HCT116 (cell line): Measurements from ENCODE around the gene IFNL1. TPM values are rescaled to one million over a fixed set of nuclear protein-coding genes. Genes with fewer than 3 reads are reported as not detected.

Experiments
- ATAC-seq: fragments of 200-7000 bp; cut with Tn5 transposase; 2 replicates; pipeline ENCODE4 v1.9.1; 2020; ENCODE audit warnings: mild to moderate bottlenecking, moderate library complexity
- Bru-seq: library from RNA; stranded (reverse); fragments of 400-500 nt; gene quantifications from one replicate; lab custom pipeline; 2021; lab: Mats Ljungman, UMichigan
- BruChase-seq, 2 experiments: library from RNA; stranded (reverse); fragments of 400-500 nt; gene quantifications; one replicate each; lab custom pipeline; 2021; lab: Mats Ljungman, UMichigan
- BruUV-seq: library from RNA; stranded (reverse); fragments of 400-500 nt; replicated peaks from 2 replicates; lab custom pipeline; 2021; lab: Mats Ljungman, UMichigan
- CTCF ChIA-PET: fragments of 300-600 bp; sonication (Branson Sonifier 250); formaldehyde crosslinking; loops from one replicate; lab custom pipeline; 2021; ENCODE audit warnings: antibody characterized with exemption; lab: Charles Lee
- POLR2A ChIA-PET: fragments of 300-600, 350-600 bp; sonication (Branson Sonifier 250); formaldehyde crosslinking; loops from one replicate; lab custom pipeline; 2021; ENCODE audit warnings: antibody characterized with exemption; lab: Charles Lee
- RAD21 ChIA-PET, 2 experiments: fragments of 300-600 bp; sonication (Branson Sonifier 250); formaldehyde crosslinking; loops; one replicate each; lab custom pipeline; 2023; ENCODE audit warnings: low total read pairs in 2 of 2; ENCODE audit not compliant: uncharacterized antibody in 2 of 2, unreplicated experiment in 2 of 2, low non-redundant PET in 1 of 2; lab: Charles Lee
- DNase-seq: peaks from one replicate; pipeline ENCODE4 v3.0.0-alpha.2; 2010; ENCODE audit warnings: low read depth, low spot score
- H2AFZ ChIP-seq: fragments of 200-600 bp; shearing (Covaris generic), sonication (generic); 2 replicates; pipeline ENCODE4 v1.6.1; 2017; ENCODE audit warnings: low read depth, mixed run types, mixed read lengths, antibody characterized with exemption, low read length; ENCODE audit not compliant: poor library complexity, severe bottlenecking
- H3K27ac ChIP-seq: 2 replicates; pipeline ENCODE4 v1.5.1; 2012; ENCODE audit warnings: low read depth, low read length
- H3K27me3 ChIP-seq: fragments of 200-600 bp; sonication (generic); 2 replicates; pipeline ENCODE4 v1.6.1; 2016; ENCODE audit warnings: mixed run types, low read length, mixed read lengths; ENCODE audit not compliant: insufficient read depth
- H3K36me3 ChIP-seq, 2 experiments: fragments of 200-500 bp in 1 of 2; fragments of 200-600 bp in 1 of 2; sonication (Bioruptor generic) in 1 of 2; sonication (generic) in 1 of 2; 2 replicates each; pipeline versions ENCODE4 v1.5.1 to v1.6.1; 2014 to 2016; ENCODE audit warnings: low read length in 2 of 2, inconsistent platforms in 1 of 2, mixed read lengths in 1 of 2, mixed run types in 1 of 2; ENCODE audit not compliant: insufficient read depth in 2 of 2, control insufficient read depth in 1 of 2
- H3K4me1 ChIP-seq, 2 experiments: fragments of 200-600 bp in 1 of 2; sonication (generic) in 1 of 2; 2 replicates each; pipeline versions ENCODE4 v1.5.1 to v1.6.1; 2012 to 2017; ENCODE audit warnings: low read length in 2 of 2, inconsistent platforms in 1 of 2, mild to moderate bottlenecking in 1 of 2, mixed read lengths in 1 of 2, mixed run types in 1 of 2, moderate library complexity in 1 of 2; ENCODE audit not compliant: insufficient read depth in 2 of 2, control insufficient read depth in 1 of 2
- H3K4me2 ChIP-seq: fragments of 200-600 bp; sonication (generic); 2 replicates; pipeline ENCODE4 v1.6.1; 2017; ENCODE audit warnings: mixed run types, low read length, mixed read lengths
- H3K4me3 ChIP-seq, 2 experiments: fragments of 200-600 bp in 1 of 2; sonication (generic) in 1 of 2; replicated peaks in 1 of 2; 2 replicates each; pipeline ENCODE4 v1.5.1; 2011 to 2016; ENCODE audit warnings: low read length in 2 of 2, control low read depth in 1 of 2, low read depth in 1 of 2, mild to moderate bottlenecking in 1 of 2, mixed read lengths in 1 of 2, mixed run types in 1 of 2
- H3K79me2 ChIP-seq: fragments of 200-600 bp; sonication (generic); 2 replicates; pipeline ENCODE4 v1.6.1; 2017; ENCODE audit warnings: mild to moderate bottlenecking, mixed run types, low read length, moderate library complexity, mixed read lengths; ENCODE audit not compliant: insufficient read depth
- H3K9ac ChIP-seq: fragments of 200-600 bp; sonication (generic); 2 replicates; pipeline ENCODE4 v1.6.1; 2016; ENCODE audit warnings: low read length, mixed read lengths
- H3K9me2 ChIP-seq: fragments of 200-600 bp; sonication (generic), shearing (Covaris generic); 2 replicates; pipeline ENCODE4 v1.6.1; 2017; ENCODE audit warnings: mixed run types, mild to moderate bottlenecking, moderate library complexity; ENCODE audit not compliant: insufficient read depth
- H3K9me3 ChIP-seq, 2 experiments: fragments of 200-500 bp in 1 of 2; fragments of 200-600 bp in 1 of 2; sonication (Bioruptor generic) in 1 of 2; sonication (generic) in 1 of 2; 2 replicates each; pipeline ENCODE4 v1.6.1; 2014 to 2017; ENCODE audit warnings: low read length in 2 of 2, mixed read lengths in 2 of 2, inconsistent platforms in 1 of 2, low read depth in 1 of 2, mild to moderate bottlenecking in 1 of 2, mixed run types in 1 of 2, moderate library complexity in 1 of 2; ENCODE audit not compliant: control insufficient read depth in 1 of 2, insufficient read depth in 1 of 2
- H4K20me1 ChIP-seq: fragments of 200-600 bp; sonication (generic), shearing (Covaris generic); 2 replicates; pipeline ENCODE4 v1.6.1; 2017; ENCODE audit warnings: mixed run types, mild to moderate bottlenecking, moderate library complexity; ENCODE audit not compliant: insufficient read depth
- CBX3 ChIP-seq: IDR thresholded peaks from 2 replicates; pipeline ENCODE4 v1.6.1; 2012; ENCODE audit warnings: low read depth
- CEBPB ChIP-seq: IDR thresholded peaks from 2 replicates; pipeline ENCODE4 v1.6.1; 2012; ENCODE audit warnings: low read depth
- EZH2phosphoT487 ChIP-seq: fragments of 200-600 bp; IDR thresholded peaks from 2 replicates; pipeline ENCODE4 v1.6.1; 2018; ENCODE audit warnings: antibody characterized with exemption, borderline replicate concordance
- FOSL1 ChIP-seq: IDR thresholded peaks from 2 replicates; pipeline ENCODE4 v1.6.1; 2012; ENCODE audit warnings: low read depth
- ZNF274 ChIP-seq: fragments of 200-500 bp; sonication (Bioruptor generic); IDR thresholded peaks from 2 replicates; pipeline ENCODE4 v1.6.1; 2014; ENCODE audit warnings: mild to moderate bottlenecking, low read depth, low read length, inconsistent platforms
- intact Hi-C: fragments of 100-400 bp; cut with micrococcal nuclease; formaldehyde crosslinking; loops from 2 replicates; pipeline ENCODE4 v1.10.0; 2022
- long read RNA-seq: library from polyadenylated mRNA; unstranded; transcript quantifications from one replicate; pipeline ENCODE4 v2.0.0, GENCODE V29; 2021; ENCODE audit not compliant: unreplicated experiment
- polyA plus RNA-seq: library from polyadenylated mRNA; unstranded; fragments of >200 nt; gene quantifications from 2 replicates; pipeline ENCODE4 v1.2.1, GENCODE V29; 2012; ENCODE audit warnings: missing spikeins
- total RNA-seq: library from RNA; stranded (reverse); gene quantifications from one replicate; pipeline ENCODE4 v1.2.1, GENCODE V29; 2021; ENCODE audit not compliant: unreplicated experiment
- TF ChIP-seq, protein P1 (sequence below): IDR thresholded peaks from 2 replicates; pipeline ENCODE4 v1.6.1; 2012
- TF ChIP-seq, protein P2 (sequence below): IDR thresholded peaks from 2 replicates; pipeline ENCODE4 v1.6.1; 2011; ENCODE audit warnings: mild to moderate bottlenecking, low read length, moderate library complexity; ENCODE audit not compliant: insufficient replicate concordance; ENCODE audit errors: extremely low read depth

Gene IFNL1
- total RNA-seq (not detected), Bru-seq, nascent RNA (not detected), BruChase-seq, experiment 1, labeled RNA remaining after a 6-hour chase (not detected), BruChase-seq, experiment 2, labeled RNA remaining after a 2-hour chase (not detected)
- polyA plus RNA-seq: not detected in 2 replicates
- long read RNA-seq: 0 reads

DNA sequence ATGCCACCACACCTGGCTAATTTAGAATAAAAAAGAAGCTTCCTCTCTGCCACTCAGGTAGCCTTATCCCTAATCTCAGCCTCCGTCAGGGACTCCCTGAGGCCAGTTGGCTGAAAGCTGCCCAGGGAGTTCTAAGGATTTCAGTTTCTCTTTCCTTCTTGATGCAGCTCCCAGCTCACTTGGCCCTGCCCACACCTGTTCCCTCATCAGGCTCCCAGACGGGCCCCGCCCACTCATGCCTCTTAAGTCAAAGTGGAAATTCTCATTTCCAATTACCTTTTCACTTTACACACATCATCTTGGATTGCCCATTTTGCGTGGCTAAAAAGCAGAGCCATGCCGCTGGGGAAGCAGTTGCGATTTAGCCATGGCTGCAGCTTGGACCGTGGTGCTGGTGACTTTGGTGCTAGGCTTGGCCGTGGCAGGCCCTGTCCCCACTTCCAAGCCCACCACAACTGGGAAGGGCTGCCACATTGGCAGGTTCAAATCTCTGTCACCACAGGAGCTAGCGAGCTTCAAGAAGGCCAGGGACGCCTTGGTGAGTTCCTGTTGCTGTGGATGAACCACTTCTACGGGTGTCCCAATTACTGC, at the start of gene IFNL1:
TSS of gene IFNL1 (plus strand) at position 353 of the 591 bp plus-strand sequence. CDS start at position 368, 15 bp downstream.
- Histone ChIP-seq H3K4me2 (no peak within 1 kb of the TSS), H3K9me3 (no peaks in the 10 kb centered on the region), H4K20me1 (no peaks in the 10 kb centered on the region), H3K27ac (no peak within 1 kb of the TSS), H3K36me3 (no peaks in the 10 kb centered on the region), H3K4me3 (no peak within 1 kb of the TSS), H3K9ac (no peak within 1 kb of the TSS), H3K79me2 (no peaks in the 10 kb centered on the region), H2AFZ (no peak within 1 kb of the TSS), H3K9me2 (no peaks in the 10 kb centered on the region), H3K27me3 (no peaks in the 10 kb centered on the region), H3K4me1 (peaks cover 2 to 12% of the 10 kb centered on the region in 2 experiments; a peak in 2 of 4 replicates)
- intact Hi-C loops: no loop called here
- ChIA-PET RAD21 (no interaction called here), CTCF (interaction anchor here (0.6 kb wide), 1 partner anchor 217 kb away, joined by 5 read pairs; no protein-coding TSS in a partner anchor), POLR2A (no interaction called here)
- TF ChIP-seq, protein P1, sequence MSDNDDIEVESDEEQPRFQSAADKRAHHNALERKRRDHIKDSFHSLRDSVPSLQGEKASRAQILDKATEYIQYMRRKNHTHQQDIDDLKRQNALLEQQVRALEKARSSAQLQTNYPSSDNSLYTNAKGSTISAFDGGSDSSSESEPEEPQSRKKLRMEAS: no peak
- TF ChIP-seq ZNF274: no peak
- no peak for TF ChIP-seq CEBPB
- no peak for TF ChIP-seq EZH2phosphoT487
- TF ChIP-seq CBX3: no peak
- TF ChIP-seq, protein P2, sequence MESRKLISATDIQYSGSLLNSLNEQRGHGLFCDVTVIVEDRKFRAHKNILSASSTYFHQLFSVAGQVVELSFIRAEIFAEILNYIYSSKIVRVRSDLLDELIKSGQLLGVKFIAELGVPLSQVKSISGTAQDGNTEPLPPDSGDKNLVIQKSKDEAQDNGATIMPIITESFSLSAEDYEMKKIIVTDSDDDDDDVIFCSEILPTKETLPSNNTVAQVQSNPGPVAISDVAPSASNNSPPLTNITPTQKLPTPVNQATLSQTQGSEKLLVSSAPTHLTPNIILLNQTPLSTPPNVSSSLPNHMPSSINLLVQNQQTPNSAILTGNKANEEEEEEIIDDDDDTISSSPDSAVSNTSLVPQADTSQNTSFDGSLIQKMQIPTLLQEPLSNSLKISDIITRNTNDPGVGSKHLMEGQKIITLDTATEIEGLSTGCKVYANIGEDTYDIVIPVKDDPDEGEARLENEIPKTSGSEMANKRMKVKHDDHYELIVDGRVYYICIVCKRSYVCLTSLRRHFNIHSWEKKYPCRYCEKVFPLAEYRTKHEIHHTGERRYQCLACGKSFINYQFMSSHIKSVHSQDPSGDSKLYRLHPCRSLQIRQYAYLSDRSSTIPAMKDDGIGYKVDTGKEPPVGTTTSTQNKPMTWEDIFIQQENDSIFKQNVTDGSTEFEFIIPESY: no peak
- TF ChIP-seq FOSL1: no peak
- ATAC-seq (no peak), DNase-seq (no peak)
- BruUV-seq: no TSS peak
